HUES64 (cell line): ENCODE measurements around the gene PTP4A2.
"Not testable (repeated sequence)": the region's sequence is repeated elsewhere in the genome, so short reads cannot be mapped to it uniquely, and the experiment has no call there.

Experiments
- H3K27ac ChIP-seq: 2 replicates; pipeline ENCODE4 v1.7.0; 2013; ENCODE audit warnings: low read depth, low read length, inconsistent platforms
- H3K27me3 ChIP-seq: 2 replicates; pipeline ENCODE4 v1.6.1; 2013; ENCODE audit warnings: mild to moderate bottlenecking, low read length; ENCODE audit not compliant: insufficient read depth
- H3K36me3 ChIP-seq: 2 replicates; pipeline ENCODE4 v1.6.1; 2013; ENCODE audit warnings: mild to moderate bottlenecking, low read length; ENCODE audit not compliant: insufficient read depth
- H3K4me1 ChIP-seq: 2 replicates; pipeline ENCODE4 v1.6.1; 2013; ENCODE audit warnings: mild to moderate bottlenecking, low read length, moderate library complexity; ENCODE audit not compliant: insufficient read depth
- H3K4me3 ChIP-seq: 2 replicates; pipeline ENCODE4 v1.5.1; 2013; ENCODE audit warnings: mild to moderate bottlenecking, low read length, moderate library complexity
- H3K9ac ChIP-seq: 2 replicates; pipeline ENCODE4 v1.6.1; 2013; ENCODE audit warnings: mild to moderate bottlenecking, low read depth, low read length
- H3K9me3 ChIP-seq: 2 replicates; pipeline ENCODE4 v1.6.1; 2013; ENCODE audit warnings: low read depth, low read length; ENCODE audit not compliant: insufficient read depth
- WGBS: fragments of 150-250, 120-280 bp; methylation state at CpG from one replicate; pipeline ENCODE4 v1.1.7; 2013; ENCODE audit warnings: missing lambda C conversion rate; 5-methylcytosine and 5-hydroxymethylcytosine counted together

PTP4A2 gene

DNA sequence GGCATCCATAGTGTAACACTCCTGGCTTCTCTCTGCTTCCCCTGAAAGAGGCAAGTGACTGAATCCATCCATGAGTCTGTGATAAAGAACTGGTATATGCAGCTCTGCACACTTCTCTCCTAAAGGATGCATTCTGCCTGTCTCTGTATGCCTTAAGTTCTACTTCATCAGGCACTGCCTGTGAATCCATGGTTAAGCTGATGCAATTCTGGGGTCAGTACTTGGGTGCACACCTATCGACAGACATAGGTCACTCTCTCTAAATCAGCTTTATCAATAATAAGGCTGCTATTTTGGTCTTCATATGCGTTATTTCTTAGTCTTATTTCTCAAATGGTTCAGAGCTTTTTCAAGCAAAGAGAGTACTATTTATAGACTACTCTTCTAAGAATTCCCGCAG, 32.7 kb upstream of the PTP4A2 start:
- Histone ChIP-seq H3K27me3 (no peaks in the 10 kb centered on the region), H3K36me3 (no peaks in the 10 kb centered on the region), H3K4me1 (no peaks in the 10 kb centered on the region), H3K27ac (no peak overlapping the region), H3K9ac (no peak overlapping the region), H3K9me3 (no peaks in the 10 kb centered on the region), H3K4me3 (no peak overlapping the region)
- 96% methylated on average over 3 of the region's 3 CpGs for WGBS

GRCh38 chr1:31961536-31961935, 23.4 kb upstream of the PTP4A2 start:
- Histone ChIP-seq H3K4me1 (no peaks in the 10 kb centered on the region), H3K9ac (no peak overlapping the region), H3K27me3 (no peaks in the 10 kb centered on the region), H3K36me3 (no peaks in the 10 kb centered on the region), H3K27ac (no peak overlapping the region), H3K4me3 (no peak overlapping the region), H3K9me3 (no peaks in the 10 kb centered on the region)
- 93% methylated on average over 6 of the region's 8 CpGs for WGBS

- Histone ChIP-seq H3K27me3 (no peaks in the 10 kb centered on the region), H3K9me3 (no peaks in the 10 kb centered on the region), H3K9ac (no peak overlapping the region), H3K4me3 (no peak overlapping the region), H3K36me3 (no peaks in the 10 kb centered on the region), H3K4me1 (peaks cover 14% of the 10 kb centered on the region; the same call in 1 of the 2 replicates), H3K27ac (no peak overlapping the region)
- WGBS = 95% methylated on average over 6 of the region's 6 CpGs
Measured at GRCh38 chr1:31959521-31960340, 21.6 kb upstream of the PTP4A2 start.

- no peaks in the 10 kb centered on the region for H3K9me3 ChIP-seq
- H3K27ac ChIP-seq = no peak overlapping the region
- WGBS = 83% methylated on average over 9 of the region's 9 CpGs
- no peak overlapping the region for H3K4me3 ChIP-seq
- H3K4me1 ChIP-seq = peaks cover 18% of the 10 kb centered on the region; the same call in 1 of the 2 replicates
- H3K9ac ChIP-seq = no peak overlapping the region
- no peaks in the 10 kb centered on the region for H3K36me3 ChIP-seq
- H3K27me3 ChIP-seq = no peaks in the 10 kb centered on the region
Measured at GRCh38 chr1:31957701-31958674, 19.8 kb upstream of the PTP4A2 start.

GRCh38 chr1:31955917-31956736, 18.0 kb upstream of the PTP4A2 start:
- peak overlapping the region; percentile 40 for H3K27ac ChIP-seq
- peaks cover 27% of the 10 kb centered on the region for H3K4me1 ChIP-seq
- 67% methylated on average over 10 of the region's 11 CpGs for WGBS
- H3K4me3 ChIP-seq = no peak overlapping the region
- H3K9me3 ChIP-seq = no peaks in the 10 kb centered on the region
- no peaks in the 10 kb centered on the region for H3K36me3 ChIP-seq
- H3K27me3 ChIP-seq = no peaks in the 10 kb centered on the region
- H3K9ac ChIP-seq = peak overlapping the region; percentile 17; the same call in 1 of the 2 replicates

DNA sequence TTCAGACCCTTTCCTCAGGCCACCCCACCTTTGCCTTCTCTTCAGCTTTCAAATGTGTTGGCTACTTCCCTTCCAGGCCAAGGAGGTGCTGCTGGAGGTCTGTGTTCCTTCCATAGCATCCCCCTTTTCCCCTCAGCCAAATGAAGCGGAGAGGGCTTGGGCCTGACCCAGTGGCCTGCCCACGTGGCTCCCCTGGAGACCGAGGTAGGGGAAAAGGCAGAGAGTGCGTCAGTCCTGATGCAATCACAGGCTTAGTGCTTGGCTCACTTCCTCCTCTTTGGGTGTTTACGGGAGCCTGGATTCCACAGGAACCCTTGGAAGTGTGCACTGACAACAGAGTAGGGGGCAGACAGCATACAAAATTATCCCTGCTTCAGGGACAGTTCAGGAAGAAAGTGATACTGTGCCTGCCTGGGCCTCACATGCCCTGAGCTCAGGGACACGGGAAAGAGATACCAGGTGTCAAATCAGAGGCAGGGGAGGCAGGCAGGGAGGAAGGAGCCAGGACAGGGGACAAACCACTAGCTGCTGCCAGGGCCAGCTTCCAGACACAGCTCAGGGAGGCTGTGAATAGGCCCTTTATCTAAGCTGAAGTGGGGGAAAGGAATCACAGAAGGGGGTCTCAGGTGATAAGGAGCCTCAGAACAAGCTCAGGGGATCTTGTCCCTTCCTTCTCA, 16.6 kb upstream of the PTP4A2 start:
- 50% methylated on average over 6 of the region's 6 CpGs for WGBS
- Histone ChIP-seq H3K9me3 (no peaks in the 10 kb centered on the region), H3K4me1 (peaks cover 27% of the 10 kb centered on the region), H3K27ac (peak overlapping the region; percentile 74), H3K4me3 (no peak overlapping the region), H3K36me3 (no peaks in the 10 kb centered on the region), H3K27me3 (no peaks in the 10 kb centered on the region), H3K9ac (peak overlapping the region; percentile 24)

DNA sequence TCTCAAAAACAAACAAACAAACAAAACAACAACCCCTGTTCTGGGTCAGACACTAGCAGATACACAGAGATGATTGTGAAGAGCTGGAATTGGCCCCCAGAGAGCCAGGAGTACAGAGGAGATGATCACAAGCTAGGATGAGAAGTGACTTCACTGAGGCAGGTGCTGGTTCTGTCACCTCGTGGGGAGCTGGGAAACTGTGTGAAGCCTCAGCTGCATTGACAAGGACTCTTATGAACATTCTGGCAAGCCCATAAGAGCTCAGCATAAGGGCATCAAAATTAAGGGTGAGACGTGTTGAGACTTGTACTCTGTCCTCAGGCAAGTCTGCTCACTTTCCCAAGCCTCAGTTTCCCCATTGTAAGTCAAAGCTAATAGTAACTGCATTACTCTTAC, 14.7 kb upstream of the PTP4A2 start:
- Histone ChIP-seq H3K27ac (no peak overlapping the region), H3K4me1 (peaks cover 27% of the 10 kb centered on the region), H3K4me3 (no peak overlapping the region), H3K36me3 (no peaks in the 10 kb centered on the region), H3K9ac (no peak overlapping the region), H3K27me3 (no peaks in the 10 kb centered on the region), H3K9me3 (no peaks in the 10 kb centered on the region)
- 81% methylated on average over 2 of the region's 2 CpGs for WGBS

GRCh38 chr1:31951276-31951675, 13.1 kb upstream of the PTP4A2 start:
- Histone ChIP-seq H3K27ac (no peak overlapping the region), H3K9me3 (no peaks in the 10 kb centered on the region), H3K36me3 (no peaks in the 10 kb centered on the region), H3K27me3 (no peaks in the 10 kb centered on the region), H3K4me1 (peaks cover 26% of the 10 kb centered on the region), H3K4me3 (no peak overlapping the region), H3K9ac (no peak overlapping the region)
- 92% methylated on average over 4 of the region's 4 CpGs for WGBS

GRCh38 chr1:31949862-31950261, 11.7 kb upstream of the PTP4A2 start:
- Histone ChIP-seq H3K27me3 (no peaks in the 10 kb centered on the region), H3K4me3 (no peak overlapping the region), H3K9me3 (no peaks in the 10 kb centered on the region), H3K27ac (no peak overlapping the region), H3K9ac (no peak overlapping the region), H3K4me1 (peaks cover 18% of the 10 kb centered on the region), H3K36me3 (no peaks in the 10 kb centered on the region)
- 88% methylated on average over 1 of the region's 1 CpG for WGBS

DNA sequence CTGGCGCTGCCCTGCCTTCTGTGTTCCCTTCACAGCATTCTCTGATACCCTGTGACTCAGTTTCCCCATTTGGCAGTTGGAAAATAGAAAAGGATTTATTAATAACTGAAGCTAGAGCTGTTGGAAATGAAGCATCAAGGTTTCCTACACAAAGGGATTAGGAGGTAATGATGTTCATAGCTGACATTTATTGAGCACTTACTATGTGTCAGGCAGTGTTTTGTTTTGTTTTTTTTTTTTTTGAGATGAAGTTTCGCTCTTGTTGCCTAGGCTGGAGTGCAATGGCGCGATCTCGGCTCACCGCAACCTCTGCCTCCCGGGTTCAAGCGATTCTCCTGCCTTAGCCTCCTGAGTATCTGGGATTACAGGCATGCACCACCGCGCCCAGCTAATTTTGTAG, 7.5 kb upstream of the PTP4A2 start:
- not testable (repeated sequence) for H3K36me3 ChIP-seq, H3K9ac ChIP-seq, H3K9me3 ChIP-seq, H3K27ac ChIP-seq, H3K27me3 ChIP-seq, H3K4me3 ChIP-seq
- 96% methylated on average over 10 of the region's 10 CpGs for WGBS
- peaks cover 20% of the 10 kb centered on the region for H3K4me1 ChIP-seq
